ENCODE results near the gene MEGF6.

GRCh38 chr1:3561702-3562101, 49.6 kb downstream of the MEGF6 start:
- TF ChIP-seq CTCF (IDR thresholded peaks at IDR 0.05) (no peak), POLR2A (IDR thresholded peaks at IDR 0.05) (no peak)

Data from right lobe of liver (tissue), 4 donors.